ENCODE measurements around the gene BCL6. TPM values are rescaled to one million over a fixed set of nuclear protein-coding genes. Genes with fewer than 3 reads are reported as not detected.

The BCL6 gene
- total and polyA plus RNA-seq, 2 experiments from 2014 or later = 2.6 to 5.9 TPM

DNA sequence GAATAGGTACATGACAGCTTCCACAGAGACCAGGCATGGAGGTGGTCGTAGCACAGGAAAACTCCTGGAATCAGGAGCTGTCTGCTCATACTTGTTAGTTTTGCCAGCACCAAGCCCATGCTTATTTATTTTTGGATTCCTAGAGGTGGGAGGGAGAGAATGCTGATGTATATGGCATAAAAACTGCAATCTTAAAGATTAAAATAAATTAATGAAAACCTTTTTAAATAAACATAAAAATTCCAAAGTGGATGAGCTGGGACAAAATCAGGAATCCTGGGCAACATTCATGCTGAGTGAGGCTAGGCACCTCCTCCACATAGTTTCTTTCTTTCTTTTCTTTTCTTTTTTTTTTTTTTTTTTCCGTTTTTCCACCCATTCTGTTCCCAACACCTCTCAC lies 14.3 kb upstream of the BCL6 start:
- H3K27ac Mint-ChIP-seq = no peak overlapping the region
- Histone ChIP-seq H3K79me2 (replicated peaks; ENCODE audit: insufficient read depth) (no peaks in the 10 kb centered on the region), H3K4me2 (no peak overlapping the region), H3F3A (replicated peaks; ENCODE audit: low read depth) (no peaks in the 10 kb centered on the region), H3K36me3 (ENCODE audit: insufficient read depth) (no peaks in the 10 kb centered on the region), H3K27ac (ENCODE audit: low read depth) (no peak overlapping the region), H3K27me3 (ENCODE audit: insufficient read depth) (no peaks in the 10 kb centered on the region), H3K4me1 (ENCODE audit: insufficient read depth) (no peaks in the 10 kb centered on the region; the same call in 1 of the 2 replicates), H3K9me2 (ENCODE audit: insufficient read depth) (0 out of 2 replicates have a peak, but pooled peaks cover 6% of the 10 kb centered on the region), H2AFZ (no peak overlapping the region), H3K4me3 (no peak overlapping the region), H4K20me1 (replicated peaks; ENCODE audit: insufficient read depth) (no peaks in the 10 kb centered on the region)
- H3K9me3 Mint-ChIP-seq = no peaks in the 10 kb centered on the region
- DNase-seq (ENCODE audit: low spot score) (no peak), ATAC-seq (no peak)
- no peaks in the 10 kb centered on the region for H3K36me3 Mint-ChIP-seq (ENCODE audit: low read depth)
- H3K4me1 Mint-ChIP-seq = peaks cover 5% of the 10 kb centered on the region; the same call in 2 of the 3 replicates
- no peaks in the 10 kb centered on the region for H3K27me3 Mint-ChIP-seq (ENCODE audit: insufficient read depth, low read depth, poor library complexity)
- no peak for TF ChIP-seq ZNF114 (CRISPR knock-in tag; IDR thresholded peaks at IDR 0.05)
- no peak for TF ChIP-seq JUNB (IDR thresholded peaks at IDR 0.05; ENCODE audit: unreplicated experiment)
- TF ChIP-seq, protein P1, sequence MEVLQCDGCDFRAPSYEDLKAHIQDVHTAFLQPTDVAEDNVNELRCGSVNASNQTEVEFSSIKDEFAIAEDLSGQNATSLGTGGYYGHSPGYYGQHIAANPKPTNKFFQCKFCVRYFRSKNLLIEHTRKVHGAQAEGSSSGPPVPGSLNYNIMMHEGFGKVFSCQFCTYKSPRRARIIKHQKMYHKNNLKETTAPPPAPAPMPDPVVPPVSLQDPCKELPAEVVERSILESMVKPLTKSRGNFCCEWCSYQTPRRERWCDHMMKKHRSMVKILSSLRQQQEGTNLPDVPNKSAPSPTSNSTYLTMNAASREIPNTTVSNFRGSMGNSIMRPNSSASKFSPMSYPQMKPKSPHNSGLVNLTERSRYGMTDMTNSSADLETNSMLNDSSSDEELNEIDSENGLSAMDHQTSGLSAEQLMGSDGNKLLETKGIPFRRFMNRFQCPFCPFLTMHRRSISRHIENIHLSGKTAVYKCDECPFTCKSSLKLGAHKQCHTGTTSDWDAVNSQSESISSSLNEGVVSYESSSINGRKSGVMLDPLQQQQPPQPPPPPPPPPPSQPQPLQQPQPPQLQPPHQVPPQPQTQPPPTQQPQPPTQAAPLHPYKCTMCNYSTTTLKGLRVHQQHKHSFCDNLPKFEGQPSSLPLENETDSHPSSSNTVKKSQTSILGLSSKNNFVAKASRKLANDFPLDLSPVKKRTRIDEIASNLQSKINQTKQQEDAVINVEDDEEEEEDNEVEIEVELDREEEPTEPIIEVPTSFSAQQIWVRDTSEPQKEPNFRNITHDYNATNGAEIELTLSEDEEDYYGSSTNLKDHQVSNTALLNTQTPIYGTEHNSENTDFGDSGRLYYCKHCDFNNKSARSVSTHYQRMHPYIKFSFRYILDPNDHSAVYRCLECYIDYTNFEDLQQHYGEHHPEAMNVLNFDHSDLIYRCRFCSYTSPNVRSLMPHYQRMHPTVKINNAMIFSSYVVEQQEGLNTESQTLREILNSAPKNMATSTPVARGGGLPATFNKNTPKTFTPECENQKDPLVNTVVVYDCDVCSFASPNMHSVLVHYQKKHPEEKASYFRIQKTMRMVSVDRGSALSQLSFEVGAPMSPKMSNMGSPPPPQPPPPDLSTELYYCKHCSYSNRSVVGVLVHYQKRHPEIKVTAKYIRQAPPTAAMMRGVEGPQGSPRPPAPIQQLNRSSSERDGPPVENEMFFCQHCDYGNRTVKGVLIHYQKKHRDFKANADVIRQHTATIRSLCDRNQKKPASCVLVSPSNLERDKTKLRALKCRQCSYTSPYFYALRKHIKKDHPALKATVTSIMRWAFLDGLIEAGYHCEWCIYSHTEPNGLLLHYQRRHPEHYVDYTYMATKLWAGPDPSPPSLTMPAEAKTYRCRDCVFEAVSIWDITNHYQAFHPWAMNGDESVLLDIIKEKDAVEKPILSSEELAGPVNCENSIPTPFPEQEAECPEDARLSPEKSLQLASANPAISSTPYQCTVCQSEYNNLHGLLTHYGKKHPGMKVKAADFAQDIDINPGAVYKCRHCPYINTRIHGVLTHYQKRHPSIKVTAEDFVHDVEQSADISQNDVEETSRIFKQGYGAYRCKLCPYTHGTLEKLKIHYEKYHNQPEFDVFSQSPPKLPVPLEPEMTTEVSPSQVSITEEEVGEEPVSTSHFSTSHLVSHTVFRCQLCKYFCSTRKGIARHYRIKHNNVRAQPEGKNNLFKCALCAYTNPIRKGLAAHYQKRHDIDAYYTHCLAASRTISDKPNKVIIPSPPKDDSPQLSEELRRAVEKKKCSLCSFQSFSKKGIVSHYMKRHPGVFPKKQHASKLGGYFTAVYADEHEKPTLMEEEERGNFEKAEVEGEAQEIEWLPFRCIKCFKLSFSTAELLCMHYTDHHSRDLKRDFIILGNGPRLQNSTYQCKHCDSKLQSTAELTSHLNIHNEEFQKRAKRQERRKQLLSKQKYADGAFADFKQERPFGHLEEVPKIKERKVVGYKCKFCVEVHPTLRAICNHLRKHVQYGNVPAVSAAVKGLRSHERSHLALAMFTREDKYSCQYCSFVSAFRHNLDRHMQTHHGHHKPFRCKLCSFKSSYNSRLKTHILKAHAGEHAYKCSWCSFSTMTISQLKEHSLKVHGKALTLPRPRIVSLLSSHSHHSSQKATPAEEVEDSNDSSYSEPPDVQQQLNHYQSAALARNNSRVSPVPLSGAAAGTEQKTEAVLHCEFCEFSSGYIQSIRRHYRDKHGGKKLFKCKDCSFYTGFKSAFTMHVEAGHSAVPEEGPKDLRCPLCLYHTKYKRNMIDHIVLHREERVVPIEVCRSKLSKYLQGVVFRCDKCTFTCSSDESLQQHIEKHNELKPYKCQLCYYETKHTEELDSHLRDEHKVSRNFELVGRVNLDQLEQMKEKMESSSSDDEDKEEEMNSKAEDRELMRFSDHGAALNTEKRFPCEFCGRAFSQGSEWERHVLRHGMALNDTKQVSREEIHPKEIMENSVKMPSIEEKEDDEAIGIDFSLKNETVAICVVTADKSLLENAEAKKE (CRISPR knock-in tag; IDR thresholded peaks at IDR 0.05) = no peak
- TF ChIP-seq, protein P2, sequence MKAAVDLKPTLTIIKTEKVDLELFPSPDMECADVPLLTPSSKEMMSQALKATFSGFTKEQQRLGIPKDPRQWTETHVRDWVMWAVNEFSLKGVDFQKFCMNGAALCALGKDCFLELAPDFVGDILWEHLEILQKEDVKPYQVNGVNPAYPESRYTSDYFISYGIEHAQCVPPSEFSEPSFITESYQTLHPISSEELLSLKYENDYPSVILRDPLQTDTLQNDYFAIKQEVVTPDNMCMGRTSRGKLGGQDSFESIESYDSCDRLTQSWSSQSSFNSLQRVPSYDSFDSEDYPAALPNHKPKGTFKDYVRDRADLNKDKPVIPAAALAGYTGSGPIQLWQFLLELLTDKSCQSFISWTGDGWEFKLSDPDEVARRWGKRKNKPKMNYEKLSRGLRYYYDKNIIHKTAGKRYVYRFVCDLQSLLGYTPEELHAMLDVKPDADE (IDR thresholded peaks at IDR 0.05) = no peak
- H3K4me3 Mint-ChIP-seq = no peak overlapping the region

DNA sequence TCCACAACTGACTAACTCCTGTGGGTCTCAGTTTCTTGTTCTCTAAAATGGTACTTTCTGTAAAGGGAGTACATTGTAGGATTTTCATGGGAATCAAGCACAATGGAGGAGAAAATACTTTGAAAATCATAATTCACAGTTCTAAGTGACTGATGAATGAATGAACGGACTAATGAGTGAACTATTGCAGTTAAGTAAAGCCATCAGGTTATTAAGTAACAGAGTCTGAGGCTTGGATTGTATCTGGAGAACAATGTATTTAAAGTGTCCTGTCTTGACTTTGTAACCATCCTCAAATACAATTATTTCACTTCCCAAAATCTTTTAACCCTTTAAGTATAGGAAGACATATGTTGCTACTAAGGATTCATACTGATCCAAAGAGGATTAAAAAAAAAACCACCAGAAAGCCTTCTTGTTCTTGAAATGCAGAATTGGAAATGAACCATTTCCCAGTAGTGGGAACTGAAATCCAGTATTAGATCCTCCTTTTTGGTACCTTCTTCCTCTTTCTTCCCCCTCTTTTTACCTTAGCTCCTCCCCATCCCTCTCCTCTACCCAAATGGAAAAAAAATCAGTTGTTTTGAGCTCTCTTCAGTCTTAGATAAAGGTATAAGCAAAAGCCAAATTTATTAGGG lies 13.2 kb upstream of the BCL6 start:
- Mint-ChIP-seq H3K4me1 (no peaks in the 10 kb centered on the region), H3K36me3 (ENCODE audit: low read depth) (no peaks in the 10 kb centered on the region), H3K4me3 (no peak overlapping the region), H3K27ac (no peak overlapping the region), H3K27me3 (ENCODE audit: insufficient read depth, low read depth, poor library complexity) (no peaks in the 10 kb centered on the region), H3K9me3 (no peaks in the 10 kb centered on the region)
- no peaks in the 10 kb centered on the region for H3F3A ChIP-seq (replicated peaks; ENCODE audit: low read depth)
- no peaks in the 10 kb centered on the region for H3K79me2 ChIP-seq (replicated peaks; ENCODE audit: insufficient read depth)
- H3K27ac ChIP-seq (ENCODE audit: low read depth) = no peak overlapping the region
- 0 out of 2 replicates have a peak, but pooled peaks cover 6% of the 10 kb centered on the region for H3K9me2 ChIP-seq (ENCODE audit: insufficient read depth)
- no peak overlapping the region for H3K4me2 ChIP-seq
- no peak overlapping the region for H3K4me3 ChIP-seq
- no peak overlapping the region for H2AFZ ChIP-seq
- DNase-seq (ENCODE audit: low spot score) (no peak), ATAC-seq (no peak)
- H3K4me1 ChIP-seq (ENCODE audit: insufficient read depth) = no peaks in the 10 kb centered on the region
- H4K20me1 ChIP-seq (replicated peaks; ENCODE audit: insufficient read depth) = no peaks in the 10 kb centered on the region
- H3K27me3 ChIP-seq (ENCODE audit: insufficient read depth) = no peaks in the 10 kb centered on the region
- H3K36me3 ChIP-seq (ENCODE audit: insufficient read depth) = no peaks in the 10 kb centered on the region
- TF ChIP-seq CREB1 (CRISPR knock-in tag; IDR thresholded peaks at IDR 0.05; ENCODE audit: low read depth) = no peak
- TF ChIP-seq, protein P3, sequence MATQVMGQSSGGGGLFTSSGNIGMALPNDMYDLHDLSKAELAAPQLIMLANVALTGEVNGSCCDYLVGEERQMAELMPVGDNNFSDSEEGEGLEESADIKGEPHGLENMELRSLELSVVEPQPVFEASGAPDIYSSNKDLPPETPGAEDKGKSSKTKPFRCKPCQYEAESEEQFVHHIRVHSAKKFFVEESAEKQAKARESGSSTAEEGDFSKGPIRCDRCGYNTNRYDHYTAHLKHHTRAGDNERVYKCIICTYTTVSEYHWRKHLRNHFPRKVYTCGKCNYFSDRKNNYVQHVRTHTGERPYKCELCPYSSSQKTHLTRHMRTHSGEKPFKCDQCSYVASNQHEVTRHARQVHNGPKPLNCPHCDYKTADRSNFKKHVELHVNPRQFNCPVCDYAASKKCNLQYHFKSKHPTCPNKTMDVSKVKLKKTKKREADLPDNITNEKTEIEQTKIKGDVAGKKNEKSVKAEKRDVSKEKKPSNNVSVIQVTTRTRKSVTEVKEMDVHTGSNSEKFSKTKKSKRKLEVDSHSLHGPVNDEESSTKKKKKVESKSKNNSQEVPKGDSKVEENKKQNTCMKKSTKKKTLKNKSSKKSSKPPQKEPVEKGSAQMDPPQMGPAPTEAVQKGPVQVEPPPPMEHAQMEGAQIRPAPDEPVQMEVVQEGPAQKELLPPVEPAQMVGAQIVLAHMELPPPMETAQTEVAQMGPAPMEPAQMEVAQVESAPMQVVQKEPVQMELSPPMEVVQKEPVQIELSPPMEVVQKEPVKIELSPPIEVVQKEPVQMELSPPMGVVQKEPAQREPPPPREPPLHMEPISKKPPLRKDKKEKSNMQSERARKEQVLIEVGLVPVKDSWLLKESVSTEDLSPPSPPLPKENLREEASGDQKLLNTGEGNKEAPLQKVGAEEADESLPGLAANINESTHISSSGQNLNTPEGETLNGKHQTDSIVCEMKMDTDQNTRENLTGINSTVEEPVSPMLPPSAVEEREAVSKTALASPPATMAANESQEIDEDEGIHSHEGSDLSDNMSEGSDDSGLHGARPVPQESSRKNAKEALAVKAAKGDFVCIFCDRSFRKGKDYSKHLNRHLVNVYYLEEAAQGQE (IDR thresholded peaks at IDR 0.05; ENCODE audit: unreplicated experiment) = no peak
- TF ChIP-seq, protein P4, sequence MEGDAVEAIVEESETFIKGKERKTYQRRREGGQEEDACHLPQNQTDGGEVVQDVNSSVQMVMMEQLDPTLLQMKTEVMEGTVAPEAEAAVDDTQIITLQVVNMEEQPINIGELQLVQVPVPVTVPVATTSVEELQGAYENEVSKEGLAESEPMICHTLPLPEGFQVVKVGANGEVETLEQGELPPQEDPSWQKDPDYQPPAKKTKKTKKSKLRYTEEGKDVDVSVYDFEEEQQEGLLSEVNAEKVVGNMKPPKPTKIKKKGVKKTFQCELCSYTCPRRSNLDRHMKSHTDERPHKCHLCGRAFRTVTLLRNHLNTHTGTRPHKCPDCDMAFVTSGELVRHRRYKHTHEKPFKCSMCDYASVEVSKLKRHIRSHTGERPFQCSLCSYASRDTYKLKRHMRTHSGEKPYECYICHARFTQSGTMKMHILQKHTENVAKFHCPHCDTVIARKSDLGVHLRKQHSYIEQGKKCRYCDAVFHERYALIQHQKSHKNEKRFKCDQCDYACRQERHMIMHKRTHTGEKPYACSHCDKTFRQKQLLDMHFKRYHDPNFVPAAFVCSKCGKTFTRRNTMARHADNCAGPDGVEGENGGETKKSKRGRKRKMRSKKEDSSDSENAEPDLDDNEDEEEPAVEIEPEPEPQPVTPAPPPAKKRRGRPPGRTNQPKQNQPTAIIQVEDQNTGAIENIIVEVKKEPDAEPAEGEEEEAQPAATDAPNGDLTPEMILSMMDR (conservative IDR thresholded peaks at IDR 0.05; ENCODE audit: low read depth in 2 of 2) = no peak
